Activated naive CD8-positive, alpha-beta T cell treated with anti-CD3 and anti-CD28 coated beads, Interleukin-2, amount 50 U/mL, for 24 hours (primary cell): ENCODE measurements around the gene B3GNT2.

Experiments used
- ATAC-seq: fragments of 150-1000 bp; cut with Tn5 transposase; one replicate; pipeline ENCODE4 v1.10.0; 2021
- DNase-seq: peaks from one replicate; pipeline ENCODE4 v3.0.0; 2021
- H3K27ac Mint-ChIP-seq: one replicate; pipeline ENCODE4 v1.8.0; 2021; ENCODE audit warnings: mild to moderate bottlenecking, mixed read lengths
- H3K27me3 Mint-ChIP-seq: one replicate; pipeline ENCODE4 v1.8.0; 2021; ENCODE audit warnings: mixed read lengths
- H3K36me3 Mint-ChIP-seq: one replicate; pipeline ENCODE4 v1.8.0; 2021; ENCODE audit warnings: low read depth, mixed read lengths
- H3K4me1 Mint-ChIP-seq: one replicate; pipeline ENCODE4 v1.8.0; 2021; ENCODE audit warnings: mixed read lengths
- H3K4me3 Mint-ChIP-seq: one replicate; pipeline ENCODE4 v1.8.0; 2021; ENCODE audit warnings: mild to moderate bottlenecking, moderate library complexity, mixed read lengths
- H3K9me3 Mint-ChIP-seq: one replicate; pipeline ENCODE4 v1.8.0; 2021; ENCODE audit warnings: mixed read lengths

Gene B3GNT2

DNA sequence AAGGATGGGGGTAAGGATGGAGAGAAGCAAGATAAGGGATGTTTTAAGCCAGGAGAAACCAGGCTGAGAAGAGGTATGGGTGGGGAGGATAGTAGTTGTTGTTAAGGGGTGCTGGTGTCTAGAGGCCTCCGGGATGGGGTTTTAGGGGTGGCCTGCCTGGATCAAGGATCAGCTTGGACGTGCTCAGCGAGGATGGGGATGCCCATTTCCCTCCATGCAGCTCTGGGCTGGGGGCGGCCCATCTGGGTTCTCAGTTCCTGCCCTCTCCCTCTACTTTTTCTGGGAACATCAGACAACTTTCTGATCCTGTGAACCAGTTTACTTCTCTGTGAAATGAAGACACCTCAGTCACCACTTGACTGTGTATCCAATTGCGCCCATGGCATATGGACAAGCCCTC, 10.1 kb downstream of the B3GNT2 start:
- H3K27ac Mint-ChIP-seq, result peak overlapping the region; percentile 28
- H3K4me3 Mint-ChIP-seq, result no peak overlapping the region
- H3K36me3 Mint-ChIP-seq, result peaks cover 37% of the 10 kb centered on the region
- peaks cover 4% of the 10 kb centered on the region for H3K9me3 Mint-ChIP-seq
- H3K4me1 Mint-ChIP-seq, result peaks cover 95% of the 10 kb centered on the region
- DNase-seq (no peak), ATAC-seq (no peak)
- H3K27me3 Mint-ChIP-seq, result no peaks in the 10 kb centered on the region

DNA sequence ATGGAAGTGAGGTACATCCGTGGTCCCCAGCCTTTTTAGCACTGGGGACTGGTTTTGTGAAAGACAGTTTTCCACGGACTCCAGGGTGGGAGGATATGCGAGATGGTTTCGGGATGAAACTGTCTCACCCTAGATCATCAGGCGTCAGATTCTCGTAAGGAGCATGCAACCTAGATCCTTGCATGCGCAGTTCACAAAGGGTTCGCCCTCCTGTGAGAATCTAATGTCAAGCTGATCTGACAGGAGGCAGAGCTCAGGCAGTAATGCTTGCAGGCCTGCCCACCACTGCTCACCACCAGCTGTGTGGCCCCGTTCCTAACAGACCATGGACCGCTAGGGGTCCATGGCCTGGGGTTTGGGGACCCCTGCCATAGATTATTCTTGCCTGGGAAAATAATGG, 11.6 kb downstream of the B3GNT2 start:
- ATAC-seq, result no peak
- H3K27me3 Mint-ChIP-seq, result no peaks in the 10 kb centered on the region
- H3K4me1 Mint-ChIP-seq, result peaks cover 93% of the 10 kb centered on the region
- H3K36me3 Mint-ChIP-seq, result peaks cover 50% of the 10 kb centered on the region
- DNase-seq, result no peak
- H3K9me3 Mint-ChIP-seq, result peaks cover 9% of the 10 kb centered on the region
- no peak overlapping the region for H3K4me3 Mint-ChIP-seq
- peak overlapping the region; percentile 55 for H3K27ac Mint-ChIP-seq

DNA sequence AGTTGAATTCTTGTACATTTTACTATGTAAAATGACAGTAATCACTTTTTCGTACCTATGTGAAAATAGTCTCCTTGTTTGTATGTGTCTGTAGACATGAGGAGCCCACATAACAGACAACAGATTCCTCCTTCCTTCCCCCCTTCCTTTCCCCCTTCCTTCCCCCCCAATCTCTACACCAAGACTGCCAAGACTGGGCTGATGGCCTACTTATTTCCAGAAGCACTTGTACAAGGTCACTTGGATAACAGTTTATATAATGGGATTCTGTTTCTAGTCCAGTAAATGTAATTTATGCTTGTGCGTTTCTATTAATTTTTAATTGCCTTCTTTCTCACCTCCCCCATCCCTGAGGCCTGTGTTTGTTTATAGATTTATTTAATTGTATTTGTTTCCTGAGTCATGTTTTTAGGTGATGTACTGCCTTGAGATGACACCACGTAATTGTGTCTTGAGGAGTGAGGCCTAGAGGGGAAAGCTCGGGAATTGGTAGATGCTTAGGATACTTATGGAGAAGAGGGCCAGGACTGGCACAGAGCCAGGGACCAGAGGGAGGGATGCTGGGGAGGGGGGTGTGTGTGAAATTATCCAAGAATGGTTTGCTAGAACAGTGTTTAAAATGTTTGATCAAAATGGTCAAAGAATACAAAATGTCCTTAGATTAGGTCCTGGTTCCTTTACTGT, 12.3 kb downstream of the B3GNT2 start:
- peaks cover 9% of the 10 kb centered on the region for H3K9me3 Mint-ChIP-seq
- H3K4me1 Mint-ChIP-seq, result peaks cover 93% of the 10 kb centered on the region
- peaks cover 51% of the 10 kb centered on the region for H3K36me3 Mint-ChIP-seq
- H3K4me3 Mint-ChIP-seq, result no peak overlapping the region
- no peak for DNase-seq
- ATAC-seq, result no peak
- H3K27ac Mint-ChIP-seq, result peak overlapping the region; percentile 71
- no peaks in the 10 kb centered on the region for H3K27me3 Mint-ChIP-seq

DNA sequence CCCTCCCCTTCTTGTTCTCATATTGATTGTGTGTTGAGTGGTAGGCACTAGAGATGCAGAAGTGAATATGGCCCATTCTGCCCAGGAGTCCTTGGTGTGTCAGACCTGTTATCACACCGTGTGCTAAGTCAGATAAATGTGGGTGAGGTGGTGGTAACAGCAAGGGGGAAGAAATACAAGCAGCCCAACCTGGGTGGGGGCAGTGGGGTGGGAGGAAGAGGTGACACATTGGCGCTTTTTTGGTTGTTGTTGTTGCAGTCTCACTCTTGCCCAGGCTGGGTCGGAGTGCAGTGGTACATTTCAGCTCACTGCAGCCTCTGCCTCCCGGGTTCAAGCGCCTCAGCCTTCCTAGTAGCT, 12.8 kb downstream of the B3GNT2 start:
- peak; percentile 82 for ATAC-seq
- H3K4me1 Mint-ChIP-seq, result peaks cover 93% of the 10 kb centered on the region
- no peak overlapping the region for H3K4me3 Mint-ChIP-seq
- H3K27me3 Mint-ChIP-seq, result no peaks in the 10 kb centered on the region
- H3K36me3 Mint-ChIP-seq, result peaks cover 55% of the 10 kb centered on the region
- peak overlapping the region; percentile 71 for H3K27ac Mint-ChIP-seq
- H3K9me3 Mint-ChIP-seq, result peaks cover 9% of the 10 kb centered on the region
- peak; percentile 47 for DNase-seq

DNA sequence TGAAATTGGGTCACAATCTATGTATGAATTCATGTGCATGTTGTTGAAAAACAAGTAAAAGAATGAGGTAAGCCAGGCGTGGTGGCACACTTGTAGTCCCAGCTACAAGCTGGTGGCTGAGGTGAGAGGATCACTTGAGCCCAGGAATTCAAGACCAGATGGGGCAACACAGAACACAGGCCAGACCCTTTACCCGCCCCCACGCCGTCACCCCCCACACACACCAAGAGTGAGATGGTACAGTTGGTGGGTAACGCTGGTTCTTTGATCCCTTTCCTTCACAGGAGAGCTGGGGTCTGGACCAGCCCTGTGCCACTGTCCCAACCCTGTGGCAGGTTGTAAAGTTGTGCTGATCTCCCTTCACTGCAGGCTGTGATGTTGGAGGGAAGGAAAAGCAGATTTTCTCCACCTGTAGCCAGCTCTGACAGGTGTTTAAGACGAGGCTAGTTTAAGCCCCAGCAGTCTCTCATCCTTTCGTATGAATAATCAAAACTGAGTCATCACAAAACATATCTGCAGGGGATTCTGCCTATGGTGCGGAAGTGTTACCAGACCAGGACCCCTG, 13.6 kb downstream of the B3GNT2 start:
- ATAC-seq (no peak), DNase-seq (no peak)
- H3K27me3 Mint-ChIP-seq, result no peaks in the 10 kb centered on the region
- H3K4me1 Mint-ChIP-seq, result peaks cover 95% of the 10 kb centered on the region
- H3K9me3 Mint-ChIP-seq, result peaks cover 9% of the 10 kb centered on the region
- peaks cover 56% of the 10 kb centered on the region for H3K36me3 Mint-ChIP-seq
- H3K27ac Mint-ChIP-seq, result peak overlapping the region; percentile 71
- H3K4me3 Mint-ChIP-seq, result no peak overlapping the region

DNA sequence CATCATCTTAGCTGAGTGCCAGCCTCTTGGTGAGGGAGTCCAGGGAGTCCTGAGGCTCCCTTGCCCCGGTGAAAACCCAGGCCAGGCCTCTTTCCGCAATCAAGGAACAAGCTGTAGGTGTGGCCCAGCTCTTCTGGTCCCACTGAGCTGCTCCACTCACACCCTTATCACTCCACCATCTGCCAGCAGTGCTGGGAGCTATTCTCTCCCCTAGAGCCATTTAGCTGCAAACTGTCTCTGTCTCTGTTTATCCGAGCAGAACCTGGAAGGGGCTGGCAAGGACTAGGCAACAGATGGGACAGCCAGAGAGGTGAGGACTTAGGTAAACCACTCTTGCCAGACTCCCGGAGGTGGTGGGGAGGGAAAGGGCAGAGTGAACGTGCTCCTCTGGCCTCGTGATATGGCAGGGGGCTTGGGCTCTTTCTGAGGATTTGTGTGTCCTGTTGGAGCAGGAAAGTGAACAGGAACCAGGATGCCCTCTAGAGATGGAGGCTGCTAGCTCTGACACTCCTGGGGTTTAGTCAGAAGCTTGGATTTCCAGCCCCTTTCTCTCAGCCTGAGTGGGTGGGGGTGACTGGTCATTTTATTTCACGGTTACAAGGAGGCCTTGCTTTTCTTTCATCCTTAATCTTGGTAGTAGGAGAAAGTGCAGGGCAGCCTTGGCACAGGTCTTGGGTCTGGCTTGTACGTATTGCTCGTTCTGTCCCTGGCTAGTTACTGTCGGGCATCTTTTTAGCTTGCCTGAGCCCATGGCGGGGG, 19.6 kb downstream of the B3GNT2 start:
- no peak for DNase-seq
- H3K4me1 Mint-ChIP-seq, result peaks cover 96% of the 10 kb centered on the region
- peak overlapping the region; percentile 40 for H3K4me3 Mint-ChIP-seq
- H3K27ac Mint-ChIP-seq, result peak overlapping the region; percentile 74
- H3K27me3 Mint-ChIP-seq, result no peaks in the 10 kb centered on the region
- ATAC-seq, result no peak
- H3K36me3 Mint-ChIP-seq, result peaks cover 48% of the 10 kb centered on the region
- H3K9me3 Mint-ChIP-seq, result peaks cover 5% of the 10 kb centered on the region

DNA sequence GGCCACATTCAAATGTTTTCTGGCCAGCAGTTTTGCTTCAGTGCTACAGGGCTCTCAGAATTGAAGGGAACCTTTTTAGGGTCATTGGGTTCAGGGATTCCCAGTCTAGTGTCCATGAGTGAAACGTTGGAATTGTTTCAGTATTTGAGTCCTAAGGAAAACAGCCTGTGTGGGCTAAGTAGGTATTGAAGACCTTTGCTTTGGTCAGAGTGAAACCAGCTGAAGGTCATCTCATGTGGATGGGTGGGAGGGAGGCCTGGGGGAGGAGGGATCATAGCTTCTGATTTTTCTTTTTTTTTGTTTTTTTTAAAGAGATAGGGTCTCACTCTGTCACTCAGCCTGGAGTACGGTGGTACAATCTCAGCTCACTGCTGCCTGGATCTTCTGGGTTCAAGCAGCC, 20.2 kb downstream of the B3GNT2 start:
- Mint-ChIP-seq H3K36me3 (peaks cover 51% of the 10 kb centered on the region), H3K9me3 (peaks cover 5% of the 10 kb centered on the region), H3K4me3 (peak overlapping the region; percentile 40), H3K27ac (peak overlapping the region; percentile 74), H3K27me3 (no peaks in the 10 kb centered on the region), H3K4me1 (peaks cover 99% of the 10 kb centered on the region)
- DNase-seq (no peak), ATAC-seq (no peak)

DNA sequence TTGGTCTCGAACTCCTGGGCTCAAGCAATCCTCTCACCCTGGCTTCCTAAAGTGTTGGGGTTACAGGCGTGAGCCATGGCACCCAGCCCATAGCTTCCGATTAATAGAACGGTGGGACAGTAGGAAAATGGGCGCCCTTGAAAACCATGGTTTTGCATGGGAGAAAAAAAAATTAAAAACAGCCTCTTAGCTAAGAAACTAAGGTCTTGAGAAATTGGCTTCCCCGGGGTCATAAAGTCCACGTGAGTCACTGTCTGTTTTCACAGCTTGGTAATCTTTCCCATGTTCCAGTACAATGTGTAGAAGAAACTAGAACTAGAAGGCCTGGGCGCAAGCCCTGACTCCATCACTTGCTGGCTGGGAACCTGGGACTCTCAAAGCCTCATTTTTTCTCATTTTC, 20.7 kb downstream of the B3GNT2 start:
- H3K27me3 Mint-ChIP-seq, result no peaks in the 10 kb centered on the region
- H3K4me3 Mint-ChIP-seq, result no peak overlapping the region
- H3K27ac Mint-ChIP-seq, result peak overlapping the region; percentile 74
- H3K36me3 Mint-ChIP-seq, result peaks cover 49% of the 10 kb centered on the region
- peaks cover 2% of the 10 kb centered on the region for H3K9me3 Mint-ChIP-seq
- no peak for DNase-seq
- peaks cover 98% of the 10 kb centered on the region for H3K4me1 Mint-ChIP-seq
- peak; percentile 66 for ATAC-seq

DNA sequence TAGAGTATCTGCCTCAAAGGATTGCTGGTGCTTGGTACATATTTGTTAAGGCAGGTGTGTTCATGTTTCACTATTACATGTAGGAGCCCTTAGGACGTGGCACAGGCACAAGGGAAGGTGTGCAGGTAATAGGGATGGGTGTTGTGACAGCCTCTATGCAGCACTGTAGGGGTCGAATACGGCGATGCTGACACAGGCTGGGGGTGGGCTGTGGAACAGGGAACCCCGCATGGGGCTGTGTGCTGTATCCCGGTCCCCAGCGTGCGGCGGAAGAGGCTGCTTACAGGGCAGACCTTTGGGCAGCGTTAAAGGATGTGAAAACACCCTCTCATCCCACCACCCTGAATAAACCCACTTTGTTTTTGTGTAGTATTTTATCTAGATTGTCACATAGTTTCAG, 21.5 kb downstream of the B3GNT2 start:
- Mint-ChIP-seq H3K27ac (no peak overlapping the region), H3K4me3 (no peak overlapping the region), H3K36me3 (peaks cover 49% of the 10 kb centered on the region), H3K4me1 (peaks cover 98% of the 10 kb centered on the region), H3K9me3 (no peaks in the 10 kb centered on the region), H3K27me3 (no peaks in the 10 kb centered on the region)
- no peak for DNase-seq
- no peak for ATAC-seq

DNA sequence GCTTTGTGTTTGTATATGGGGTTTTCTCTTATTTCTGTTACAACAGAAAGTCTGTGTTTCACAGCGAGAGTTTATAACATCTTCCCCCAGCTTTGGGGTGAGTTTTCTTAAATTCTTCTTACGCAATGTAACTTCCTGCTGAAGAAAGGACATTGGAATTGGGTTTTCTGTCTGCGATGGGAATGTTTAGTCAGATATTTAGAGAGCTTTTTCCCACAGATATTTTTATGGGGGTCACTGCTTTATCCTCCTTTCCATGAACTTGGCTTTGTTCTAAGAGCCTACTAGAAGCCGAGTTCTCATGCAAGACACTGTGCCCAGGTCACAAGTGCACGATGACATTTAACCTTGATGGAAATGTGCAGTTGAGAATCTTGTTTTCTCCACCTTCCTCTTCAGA, 22.1 kb downstream of the B3GNT2 start:
- no peak for DNase-seq
- Mint-ChIP-seq H3K9me3 (peaks cover 4% of the 10 kb centered on the region), H3K27ac (peak overlapping the region; percentile 64), H3K4me3 (no peak overlapping the region), H3K4me1 (peaks cover 98% of the 10 kb centered on the region), H3K27me3 (no peaks in the 10 kb centered on the region), H3K36me3 (peaks cover 50% of the 10 kb centered on the region)
- no peak for ATAC-seq

DNA sequence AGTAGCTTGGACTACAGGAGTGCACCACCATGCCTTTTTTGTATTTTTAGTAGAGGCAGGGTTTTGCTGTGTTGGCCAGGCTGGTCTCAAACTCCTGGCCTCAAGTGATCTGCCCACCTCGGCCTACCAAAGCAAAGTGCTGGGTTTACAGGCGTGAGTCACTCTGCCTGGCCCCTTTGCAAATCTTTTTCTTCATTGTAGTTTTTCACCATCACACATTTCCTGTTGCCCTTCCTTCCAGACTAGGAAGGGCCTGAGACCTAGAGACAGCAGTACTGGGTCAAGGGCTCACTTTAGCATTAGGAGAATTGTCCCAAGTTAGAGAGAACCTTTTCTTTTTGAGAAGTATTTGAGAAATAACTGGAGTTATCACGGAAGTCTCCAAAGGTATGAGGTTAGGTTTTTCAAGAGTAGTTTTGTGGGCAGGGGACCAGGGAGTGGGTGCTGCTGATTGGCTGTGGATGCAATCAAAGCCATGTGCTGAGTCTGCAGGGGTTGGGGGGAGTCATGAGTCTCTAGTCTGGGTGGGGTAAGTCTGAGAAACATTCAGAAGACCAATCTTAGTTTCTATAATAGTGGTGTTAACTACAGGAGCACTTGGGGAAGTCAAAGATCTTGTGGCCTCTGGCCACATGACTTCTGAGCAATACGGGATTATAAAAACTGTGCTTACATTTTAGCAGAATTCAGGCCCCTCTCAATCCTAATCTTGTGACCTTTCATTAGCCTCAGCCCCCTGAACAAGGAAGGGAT, 23.7 kb downstream of the B3GNT2 start:
- DNase-seq (no peak), ATAC-seq (peak; percentile 44)
- Mint-ChIP-seq H3K9me3 (peaks cover 8% of the 10 kb centered on the region), H3K4me3 (peak overlapping the region; percentile 34), H3K4me1 (peaks cover 86% of the 10 kb centered on the region), H3K27me3 (no peaks in the 10 kb centered on the region), H3K36me3 (peaks cover 56% of the 10 kb centered on the region), H3K27ac (peak overlapping the region; percentile 94)

DNA sequence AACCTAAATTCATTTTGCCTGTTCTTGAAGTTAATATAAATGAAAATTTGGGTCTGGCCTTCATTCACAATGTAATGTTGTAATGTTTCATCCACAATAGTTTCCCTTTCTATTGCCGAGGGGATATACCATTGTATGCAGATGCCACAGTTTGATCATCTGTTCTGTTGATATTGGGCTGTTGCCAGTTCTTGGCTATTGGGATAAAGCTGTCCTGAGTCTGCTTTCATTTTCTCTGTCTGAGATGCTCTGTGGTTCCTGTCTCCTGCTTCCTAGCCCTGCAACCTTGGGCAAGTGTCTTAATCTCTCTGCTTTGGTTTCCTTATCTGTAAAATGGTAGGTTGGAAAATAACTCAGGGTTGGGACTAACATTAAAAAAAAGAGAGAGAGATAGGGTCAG, 25.2 kb downstream of the B3GNT2 start:
- peaks cover 79% of the 10 kb centered on the region for H3K4me1 Mint-ChIP-seq
- peaks cover 70% of the 10 kb centered on the region for H3K36me3 Mint-ChIP-seq
- DNase-seq, result no peak
- H3K27me3 Mint-ChIP-seq, result no peaks in the 10 kb centered on the region
- no peak for ATAC-seq
- peak overlapping the region; percentile 14 for H3K27ac Mint-ChIP-seq
- H3K4me3 Mint-ChIP-seq, result no peak overlapping the region
- peaks cover 8% of the 10 kb centered on the region for H3K9me3 Mint-ChIP-seq

DNA sequence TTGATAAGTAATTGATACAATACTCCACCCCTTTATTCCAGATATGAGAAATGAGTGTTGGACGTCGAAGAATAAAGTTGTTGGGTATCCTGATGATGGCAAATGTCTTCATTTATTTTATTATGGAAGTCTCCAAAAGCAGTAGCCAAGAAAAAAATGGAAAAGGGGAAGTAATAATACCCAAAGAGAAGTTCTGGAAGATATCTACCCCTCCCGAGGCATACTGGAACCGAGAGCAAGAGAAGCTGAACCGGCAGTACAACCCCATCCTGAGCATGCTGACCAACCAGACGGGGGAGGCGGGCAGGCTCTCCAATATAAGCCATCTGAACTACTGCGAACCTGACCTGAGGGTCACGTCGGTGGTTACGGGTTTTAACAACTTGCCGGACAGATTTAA, 26.3 kb downstream of the B3GNT2 start:
- Mint-ChIP-seq H3K9me3 (peaks cover 8% of the 10 kb centered on the region), H3K4me1 (peaks cover 73% of the 10 kb centered on the region), H3K4me3 (no peak overlapping the region), H3K27me3 (no peaks in the 10 kb centered on the region), H3K36me3 (peaks cover 73% of the 10 kb centered on the region), H3K27ac (peak overlapping the region; percentile 64)
- DNase-seq, result no peak
- ATAC-seq, result no peak

DNA sequence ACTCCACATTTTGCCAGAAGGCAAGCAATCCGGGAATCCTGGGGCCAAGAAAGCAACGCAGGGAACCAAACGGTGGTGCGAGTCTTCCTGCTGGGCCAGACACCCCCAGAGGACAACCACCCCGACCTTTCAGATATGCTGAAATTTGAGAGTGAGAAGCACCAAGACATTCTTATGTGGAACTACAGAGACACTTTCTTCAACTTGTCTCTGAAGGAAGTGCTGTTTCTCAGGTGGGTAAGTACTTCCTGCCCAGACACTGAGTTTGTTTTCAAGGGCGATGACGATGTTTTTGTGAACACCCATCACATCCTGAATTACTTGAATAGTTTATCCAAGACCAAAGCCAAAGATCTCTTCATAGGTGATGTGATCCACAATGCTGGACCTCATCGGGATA, 26.8 kb downstream of the B3GNT2 start:
- peaks cover 73% of the 10 kb centered on the region for H3K4me1 Mint-ChIP-seq
- no peak overlapping the region for H3K4me3 Mint-ChIP-seq
- peaks cover 8% of the 10 kb centered on the region for H3K9me3 Mint-ChIP-seq
- no peaks in the 10 kb centered on the region for H3K27me3 Mint-ChIP-seq
- peak overlapping the region; percentile 64 for H3K27ac Mint-ChIP-seq
- DNase-seq, result no peak
- H3K36me3 Mint-ChIP-seq, result peaks cover 78% of the 10 kb centered on the region
- ATAC-seq, result no peak
